NCI-H1417 (cell line): ENCODE measurements around the gene PCSK6.

Experiments used
- DNase-seq, 3 experiments: peaks; one replicate each; lab custom pipeline; 2025; lab: John Stamatoyannopoulos, UW

The PCSK6 gene

DNA sequence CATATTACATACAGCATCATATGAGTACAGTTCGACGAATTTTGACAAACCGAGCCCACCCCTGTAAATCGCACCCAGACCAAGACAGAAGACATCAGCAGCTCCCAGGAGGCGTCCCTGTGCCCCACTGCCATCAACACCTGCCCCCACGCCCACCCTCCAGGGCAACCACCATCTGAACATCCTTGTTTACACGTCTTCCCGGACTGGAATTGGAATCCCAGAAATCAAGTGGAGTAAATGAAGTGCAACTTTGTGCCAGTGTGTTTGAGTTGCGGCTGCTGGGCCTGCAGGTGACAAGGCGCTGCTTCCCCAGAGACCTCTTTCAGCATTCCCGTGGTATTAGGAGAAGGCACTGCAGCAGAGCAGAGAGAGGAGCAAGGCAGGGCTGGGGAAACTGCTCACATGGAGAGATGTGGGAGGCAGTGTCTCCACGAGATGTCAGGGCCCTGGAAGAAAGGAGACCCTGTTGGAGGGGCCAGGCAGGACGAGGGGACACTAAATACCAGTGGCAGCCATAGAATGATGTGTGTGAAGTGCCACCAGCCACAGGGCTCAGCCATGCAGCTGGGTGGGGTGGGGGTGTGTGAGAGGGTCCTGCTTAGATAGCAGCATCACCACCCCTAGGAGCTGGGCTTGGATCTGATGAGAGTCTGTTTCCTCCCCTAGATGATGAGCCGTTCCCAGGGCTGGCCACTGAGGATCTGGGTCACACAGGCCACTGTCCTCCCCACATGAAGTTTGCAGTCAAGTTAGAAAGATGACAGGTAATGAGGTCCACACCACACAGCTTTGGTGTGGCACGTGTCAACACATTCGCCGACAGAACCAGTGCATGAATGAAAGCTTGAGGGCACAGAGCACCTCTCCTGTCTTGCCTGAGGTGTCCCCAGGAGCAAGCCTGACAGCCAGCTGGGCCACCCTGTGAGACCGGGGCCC, 33.4 kb upstream of the PCSK6 start:
- DNase-seq = no peak

DNA sequence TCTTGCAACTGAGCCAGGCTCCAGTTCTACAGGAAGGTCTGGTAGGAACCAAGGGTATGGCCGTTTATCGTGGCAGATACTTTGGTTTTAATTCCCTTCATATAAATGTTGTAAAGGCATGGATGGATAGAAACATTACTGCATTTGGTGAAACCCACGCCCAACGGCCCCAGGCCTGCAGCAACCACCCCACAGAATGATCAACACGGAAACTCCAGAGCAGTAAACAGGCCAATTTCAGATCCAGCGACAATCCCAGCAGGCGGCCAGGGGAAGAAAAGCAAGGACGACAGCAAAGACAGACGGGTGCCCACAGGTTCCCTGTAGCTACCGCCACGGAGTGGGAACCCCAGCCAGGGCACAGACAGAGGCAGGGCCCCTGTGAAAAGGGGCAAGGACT, 32.6 kb upstream of the PCSK6 start:
- no peak for DNase-seq

DNA sequence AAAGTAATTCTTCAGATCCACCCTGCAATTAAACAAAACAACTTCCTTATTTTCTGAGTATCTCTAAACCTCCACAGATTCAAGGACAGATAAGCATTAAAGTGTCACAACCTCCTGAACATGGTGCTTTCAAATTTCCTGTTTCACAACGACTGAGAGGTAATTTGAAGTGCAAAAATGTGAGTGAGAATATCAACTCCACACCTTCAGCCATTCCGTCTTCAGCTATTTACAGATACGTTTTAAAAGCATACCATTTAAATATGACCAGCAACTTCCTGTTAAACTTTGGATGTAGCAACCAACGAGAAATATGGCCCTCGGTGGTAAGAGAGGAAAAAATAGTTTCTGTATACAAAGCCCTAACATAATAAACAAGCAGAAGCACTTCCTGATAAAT, 32.1 kb upstream of the PCSK6 start:
- no peak for DNase-seq

DNA sequence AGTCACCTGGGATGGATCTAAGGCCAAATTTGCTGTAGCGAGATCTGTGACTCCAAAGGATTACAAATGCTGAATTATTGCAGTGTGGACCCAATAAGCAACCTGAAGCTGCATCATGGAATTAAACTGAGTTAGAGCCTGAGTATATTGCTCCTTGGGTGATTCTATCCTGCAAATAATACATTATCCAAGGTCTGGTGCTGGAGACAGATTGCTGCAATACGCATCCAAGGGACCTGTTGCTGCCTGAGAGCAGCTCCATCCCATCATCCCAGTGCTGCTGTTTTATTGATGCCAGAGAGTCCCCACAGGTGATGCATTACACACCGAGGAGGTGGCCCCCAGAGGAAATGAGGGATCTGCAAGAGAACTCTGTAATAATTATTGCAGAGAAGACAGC, 31.6 kb upstream of the PCSK6 start:
- no peak for DNase-seq

DNA sequence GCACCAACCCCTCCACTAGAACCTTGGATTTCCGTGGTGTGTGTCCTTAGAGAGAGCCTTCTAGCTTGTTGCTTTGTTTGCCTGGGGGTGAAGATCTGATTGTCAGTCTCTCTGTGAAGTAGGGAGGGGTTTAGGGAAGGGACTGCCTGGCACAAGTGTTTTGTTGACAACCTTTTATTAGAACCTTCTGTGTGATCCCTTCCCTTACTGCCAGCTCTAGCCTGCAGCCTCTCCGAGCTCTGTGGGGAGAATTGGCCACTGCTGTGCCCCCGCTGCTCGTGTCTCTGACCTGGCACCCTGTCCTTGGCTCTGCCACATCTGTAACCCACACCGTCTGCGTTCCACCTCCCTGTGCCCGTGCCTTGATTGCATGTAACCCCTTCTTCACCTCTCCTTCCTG, 30.9 kb upstream of the PCSK6 start:
- no peak for DNase-seq

DNA sequence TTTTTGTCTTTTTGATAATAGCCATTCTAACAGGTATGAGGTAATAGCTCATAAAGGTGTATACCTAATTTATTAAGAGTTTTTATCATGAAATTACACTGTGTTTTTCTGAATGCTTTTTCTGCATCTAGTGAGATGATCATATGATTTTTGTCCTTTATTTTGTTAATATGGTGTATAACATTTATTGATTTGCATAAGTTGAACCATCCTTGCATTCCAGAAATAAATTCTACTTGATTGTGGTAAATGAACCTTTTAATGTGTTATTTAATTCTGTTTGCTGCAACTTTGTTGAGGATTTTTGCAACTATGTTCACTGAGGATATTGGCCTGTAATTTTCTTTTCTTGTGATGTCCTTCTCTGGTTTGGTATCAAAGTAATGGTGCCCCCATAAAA, 28.0 kb upstream of the PCSK6 start:
- no peak for DNase-seq

DNA sequence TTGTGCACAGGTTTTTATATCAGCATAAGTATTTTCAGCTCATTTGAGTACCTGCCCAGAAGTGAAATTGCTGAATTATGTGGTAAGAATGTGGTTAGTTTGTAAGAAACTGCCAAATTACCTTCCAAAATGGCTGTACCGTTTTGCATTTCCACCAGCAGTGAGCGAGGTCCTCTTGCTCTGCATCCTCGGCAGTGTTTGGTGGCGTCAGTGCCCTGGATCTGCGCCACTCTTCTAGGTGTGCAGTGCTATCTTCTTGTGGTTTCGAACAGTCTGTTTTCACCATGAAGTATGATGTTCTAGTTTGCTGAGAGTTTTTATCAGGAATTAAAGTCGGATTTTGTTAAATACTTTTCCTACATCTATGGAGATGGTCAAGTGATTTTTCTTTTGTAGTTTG, 24.8 kb upstream of the PCSK6 start:
- DNase-seq = no peak

DNA sequence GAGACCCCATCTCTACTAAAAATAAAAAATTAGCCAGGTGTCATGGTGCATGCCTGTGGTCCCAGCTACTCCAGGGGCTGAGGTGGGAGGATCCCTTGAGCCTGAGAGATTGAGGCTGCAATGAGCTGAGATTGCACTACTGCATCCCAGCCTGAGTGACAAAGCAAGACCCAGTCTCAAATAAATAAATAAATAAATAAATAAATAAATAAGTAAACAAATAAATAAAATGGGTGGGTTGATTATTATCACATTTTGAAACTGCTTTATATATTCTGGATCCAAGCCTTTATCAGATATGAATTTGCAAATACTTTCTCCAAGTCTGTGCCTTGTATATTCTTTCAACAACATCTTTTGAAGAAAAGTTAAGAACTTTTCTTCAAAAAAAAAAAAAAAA, 22.2 kb upstream of the PCSK6 start:
- no peak for DNase-seq

DNA sequence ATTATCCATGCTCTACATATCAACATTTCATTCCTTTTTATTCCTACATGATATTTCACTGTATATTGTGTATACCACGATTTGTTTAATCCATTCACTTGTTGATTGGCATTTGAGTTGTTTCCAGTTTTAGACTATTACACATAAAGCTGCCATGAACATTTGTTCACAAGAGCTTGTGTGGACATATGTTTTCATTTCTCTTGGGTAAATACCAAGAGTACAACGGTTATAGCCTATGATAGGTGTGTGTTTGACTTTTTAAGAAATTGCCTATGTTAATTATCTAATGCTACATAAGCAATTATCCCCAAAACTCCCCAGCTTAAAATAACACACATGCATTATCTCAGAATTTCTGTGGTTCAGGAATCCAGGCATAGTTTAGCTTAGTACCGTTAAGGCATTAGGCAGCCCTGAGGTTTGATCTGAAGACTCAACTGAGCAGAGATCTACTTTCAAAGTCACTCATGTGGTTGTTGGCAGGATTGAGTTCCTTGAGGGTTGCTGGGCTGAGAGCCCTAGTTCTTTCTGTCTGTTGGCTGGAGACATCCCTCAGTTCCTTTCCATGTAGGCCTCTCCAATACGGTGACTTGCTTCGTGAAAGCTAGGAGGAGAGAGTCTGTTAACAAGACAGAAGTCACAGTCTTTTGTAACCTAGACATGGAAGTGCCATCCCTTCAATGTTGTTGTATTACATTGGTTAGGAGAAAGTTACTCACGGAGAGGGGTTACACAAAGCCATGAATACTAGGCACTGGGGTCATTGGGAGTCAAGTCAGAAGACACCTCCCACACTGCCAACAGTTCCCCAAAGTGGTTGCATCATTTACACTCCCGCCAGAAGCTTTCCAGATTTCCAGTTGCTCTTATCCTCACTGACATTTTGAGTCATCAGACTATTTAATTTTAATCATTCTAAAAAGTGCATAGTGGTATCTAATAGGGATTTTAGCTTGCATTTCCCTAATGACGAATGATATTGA, 21.0 kb upstream of the PCSK6 start:
- DNase-seq = no peak

DNA sequence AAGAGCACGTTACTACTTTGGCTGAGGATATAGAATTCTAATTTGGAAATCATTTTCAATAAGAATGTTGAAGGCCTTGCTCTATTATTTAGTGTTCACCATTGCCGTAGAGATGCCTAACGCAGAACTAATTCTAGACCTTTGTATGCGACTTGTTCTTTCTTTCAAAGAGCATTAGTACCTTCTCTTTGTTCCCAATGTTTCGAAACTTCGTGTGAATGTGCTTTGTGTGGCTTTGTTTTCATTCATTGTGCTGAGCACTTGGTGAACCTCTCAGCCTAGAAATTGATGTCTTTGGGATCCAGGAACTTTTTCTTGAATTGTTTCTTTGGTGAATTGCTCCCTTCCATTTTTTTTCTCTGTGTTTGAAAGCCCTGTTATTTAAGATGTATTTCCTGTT, 19.8 kb upstream of the PCSK6 start:
- no peak for DNase-seq

DNA sequence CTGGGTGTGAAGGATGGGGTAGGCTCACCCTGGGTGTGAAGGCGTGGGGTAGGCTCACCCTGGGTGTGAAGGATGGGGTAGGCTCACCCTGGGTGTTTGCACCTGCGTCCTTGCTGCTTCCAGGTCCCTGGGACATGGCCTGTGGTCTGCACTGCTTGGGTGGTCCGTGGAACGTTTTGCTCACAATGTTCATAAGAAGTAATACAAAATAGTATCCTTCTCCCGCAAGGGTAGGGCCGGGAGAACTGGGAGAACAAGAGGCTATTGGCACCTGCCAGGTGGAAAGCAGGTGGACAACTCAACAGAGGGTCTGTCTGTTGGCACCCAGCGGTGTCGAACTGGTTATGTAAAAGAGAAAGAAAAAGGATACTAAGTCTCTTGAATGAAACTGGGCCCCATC, 17.0 kb upstream of the PCSK6 start:
- no peak for DNase-seq

DNA sequence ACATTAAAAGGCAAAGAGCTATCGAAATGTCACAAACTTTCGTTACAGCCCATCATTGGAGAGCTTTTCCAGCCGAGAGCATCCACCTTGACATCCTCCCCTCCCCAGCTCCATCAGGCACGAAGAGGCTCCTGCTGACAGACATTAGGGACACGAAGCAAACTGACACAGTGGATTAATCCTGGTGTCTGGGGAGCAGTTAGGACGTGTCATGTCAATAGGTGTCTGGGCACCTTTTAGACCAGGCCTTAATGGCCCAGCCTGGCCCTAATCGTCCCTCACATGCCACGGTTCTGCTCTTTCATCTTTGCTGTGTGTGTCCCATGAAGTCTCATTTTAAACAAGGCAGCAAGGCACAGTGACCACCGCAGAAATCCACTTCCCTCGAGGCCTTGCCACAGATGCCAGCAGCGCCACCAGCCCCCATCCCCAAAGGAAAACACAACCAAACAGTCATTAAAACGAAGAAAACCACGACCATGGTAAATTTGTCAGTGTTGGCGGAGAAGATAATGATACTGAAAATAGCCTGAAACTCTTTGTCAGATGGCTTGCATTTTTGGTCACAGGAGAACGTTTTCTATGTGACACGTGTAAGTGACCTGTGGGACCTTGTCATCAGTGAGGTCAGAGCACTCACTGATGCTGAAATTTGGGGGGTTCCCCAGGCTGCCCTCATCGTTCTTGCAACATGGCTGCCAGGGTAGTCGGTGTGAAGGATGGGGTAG, 16.3 kb upstream of the PCSK6 start:
- DNase-seq = no peak

DNA sequence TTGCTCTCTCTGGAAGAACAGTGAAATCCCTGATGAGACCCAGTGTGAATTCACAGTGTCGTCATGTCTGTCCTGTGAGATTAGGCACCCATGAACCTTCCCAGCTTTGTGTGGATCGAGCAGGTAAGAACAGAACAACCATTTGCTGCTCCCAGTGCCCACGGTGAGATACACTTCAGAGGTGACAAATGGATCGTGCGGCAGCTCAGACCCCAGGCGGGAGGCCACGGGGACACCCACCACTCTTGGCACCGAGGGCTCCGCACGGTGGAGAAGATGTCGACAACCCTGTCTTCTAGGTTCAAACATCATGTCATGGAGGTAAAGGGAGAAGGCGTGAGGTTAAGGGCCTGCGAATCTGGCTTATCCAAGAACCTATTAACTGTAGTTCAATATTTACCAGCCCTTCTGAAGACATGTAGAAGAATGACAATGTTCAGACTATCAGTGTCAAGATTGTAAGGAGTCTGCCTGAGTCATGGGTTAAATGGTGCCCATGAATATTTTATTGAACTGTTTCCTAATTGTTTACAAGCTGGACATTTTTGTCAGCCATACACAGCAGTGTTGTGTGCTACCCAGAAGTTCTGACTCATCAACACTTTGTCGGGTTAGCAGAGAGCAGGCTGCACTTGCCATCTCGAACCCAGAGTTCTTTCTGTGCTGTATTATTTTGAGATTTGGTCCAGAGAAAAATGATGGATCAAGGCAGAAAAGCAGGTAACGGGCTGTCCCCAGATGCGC, 15.5 kb upstream of the PCSK6 start:
- no peak for DNase-seq

DNA sequence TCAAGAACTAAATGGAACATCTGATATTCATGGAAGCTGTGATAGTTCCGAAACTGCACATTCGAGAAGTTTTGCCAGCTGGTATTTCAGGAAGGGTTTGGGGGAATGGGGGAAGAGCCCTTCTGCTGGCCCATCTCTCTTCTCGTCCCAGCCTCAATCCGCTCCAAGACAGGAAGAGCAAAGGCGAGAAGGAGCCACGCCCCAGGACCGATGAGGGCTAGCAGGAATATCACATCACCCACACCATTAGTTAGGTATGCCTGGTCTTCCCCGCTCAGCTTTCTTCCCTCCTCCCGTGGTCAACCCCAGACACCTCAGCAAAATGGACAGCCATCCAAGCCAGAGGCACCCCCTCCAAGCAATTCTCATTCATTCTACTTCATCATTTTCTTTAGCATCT, 14.9 kb upstream of the PCSK6 start:
- DNase-seq = no peak

DNA sequence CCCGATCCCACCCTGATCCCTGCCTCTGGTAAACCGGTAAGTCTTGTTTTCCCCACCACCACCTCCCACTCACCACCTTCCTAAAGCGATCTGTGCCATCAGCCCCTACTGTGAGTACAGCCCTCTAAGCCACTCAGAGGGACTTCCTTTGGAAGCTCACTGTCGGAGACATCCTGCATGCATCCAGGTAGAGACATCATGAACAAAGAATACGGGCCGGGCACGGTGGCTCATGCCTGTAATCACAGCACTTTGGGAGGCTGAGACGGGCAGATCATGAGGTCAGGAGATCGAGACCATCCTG, 13.7 kb upstream of the PCSK6 start:
- DNase-seq = no peak

DNA sequence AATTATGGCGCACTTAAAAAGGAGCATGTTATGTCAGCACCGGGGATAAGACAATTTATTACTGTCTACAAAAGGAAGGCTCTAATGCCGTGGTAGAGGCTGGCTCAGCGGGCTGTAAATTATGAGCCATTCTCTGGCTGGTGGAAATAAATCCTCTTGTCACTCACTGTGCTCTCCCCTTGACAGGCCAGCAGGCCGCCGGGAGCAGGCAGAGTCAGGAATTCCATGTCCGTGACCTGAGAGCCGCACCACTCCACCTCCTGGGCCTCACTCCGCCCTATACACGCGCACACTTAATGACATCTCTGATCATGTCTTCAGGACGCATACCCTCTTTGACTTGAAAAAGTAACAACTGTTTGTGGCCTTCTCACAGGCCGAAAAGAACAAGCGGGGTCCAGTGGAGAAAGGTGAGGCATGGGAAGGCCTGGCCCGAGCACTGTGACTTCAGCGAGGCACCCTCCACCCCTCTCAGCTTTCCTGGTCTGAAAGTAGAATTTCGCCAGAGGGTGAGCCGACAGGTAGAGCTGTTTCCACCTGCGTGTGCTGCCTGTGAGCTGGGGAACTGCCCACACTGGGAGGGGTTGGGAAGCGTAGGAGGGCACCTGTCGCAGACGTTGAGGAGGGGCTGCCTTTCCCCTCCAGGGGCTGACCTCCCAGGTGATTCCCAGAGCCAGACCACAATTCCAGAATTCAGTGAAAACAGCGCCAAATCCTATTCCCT, 13.2 kb upstream of the PCSK6 start:
- DNase-seq = peak in 2 of 3 experiments; percentile 12 to 45

DNA sequence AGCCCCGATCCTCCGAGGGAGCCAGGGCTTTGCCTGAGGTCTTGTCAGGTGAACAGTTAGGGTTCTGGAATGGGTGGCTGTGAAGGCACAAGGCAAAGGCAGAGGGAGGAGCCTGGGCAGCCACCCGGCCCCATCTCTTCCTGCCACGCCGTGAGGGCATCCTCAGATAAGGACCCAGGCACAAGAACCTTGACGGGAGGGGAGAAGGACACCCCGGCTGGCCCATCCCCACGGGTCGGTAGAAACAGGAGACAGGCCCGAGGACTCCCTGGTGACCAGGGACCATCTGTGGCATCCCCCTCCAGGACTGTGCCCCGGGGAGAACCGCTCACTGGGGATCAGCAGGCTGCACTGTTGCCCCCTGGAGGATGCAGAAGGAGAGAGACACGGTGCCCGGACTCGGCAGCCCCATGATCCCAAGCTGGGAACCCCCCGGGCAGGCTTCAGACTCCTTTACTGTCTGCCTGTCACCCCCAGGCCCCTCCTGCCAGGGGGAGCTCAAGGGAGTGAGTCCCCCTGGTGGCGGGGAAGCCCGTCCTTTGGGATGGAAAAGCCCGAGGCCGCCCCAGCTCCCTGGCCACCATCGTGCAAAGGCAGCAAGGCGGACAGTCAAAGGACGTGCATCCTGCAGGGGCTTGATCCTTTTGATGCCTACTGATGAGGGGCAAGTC, 12.3 kb upstream of the PCSK6 start:
- no peak for DNase-seq

DNA sequence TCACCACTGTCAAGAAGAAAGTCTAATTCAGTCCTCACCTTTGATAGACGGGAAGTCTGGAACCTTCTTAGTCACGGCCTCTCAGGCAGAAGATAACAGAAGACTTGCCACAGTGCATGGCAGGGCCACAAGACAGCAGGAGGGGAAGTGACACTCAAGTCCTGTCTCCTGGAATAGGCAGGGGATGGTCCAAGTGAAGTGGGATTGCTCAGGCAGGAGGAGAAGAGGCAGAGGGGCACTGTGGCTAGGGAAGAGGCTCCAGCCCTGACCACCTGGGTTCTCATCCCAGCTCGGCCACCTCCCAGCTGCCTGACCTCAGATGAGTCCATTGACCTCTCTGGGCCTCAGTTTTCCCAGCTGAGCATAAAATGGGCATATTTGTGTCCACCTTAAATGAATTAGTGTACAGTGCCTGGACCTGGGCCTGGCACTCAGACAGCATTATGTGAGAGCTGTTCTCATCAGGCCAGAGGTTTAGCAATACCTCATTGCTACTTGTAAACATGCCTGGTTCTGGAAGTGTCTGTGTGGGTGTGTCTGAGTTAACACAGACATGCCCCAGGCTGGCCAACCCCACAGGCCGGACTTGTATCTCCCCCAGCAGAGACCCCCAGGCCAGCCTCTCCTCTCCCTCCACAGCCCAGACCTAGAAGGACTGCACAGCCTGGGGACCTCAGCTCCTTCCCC, 11.5 kb upstream of the PCSK6 start:
- DNase-seq = no peak

DNA sequence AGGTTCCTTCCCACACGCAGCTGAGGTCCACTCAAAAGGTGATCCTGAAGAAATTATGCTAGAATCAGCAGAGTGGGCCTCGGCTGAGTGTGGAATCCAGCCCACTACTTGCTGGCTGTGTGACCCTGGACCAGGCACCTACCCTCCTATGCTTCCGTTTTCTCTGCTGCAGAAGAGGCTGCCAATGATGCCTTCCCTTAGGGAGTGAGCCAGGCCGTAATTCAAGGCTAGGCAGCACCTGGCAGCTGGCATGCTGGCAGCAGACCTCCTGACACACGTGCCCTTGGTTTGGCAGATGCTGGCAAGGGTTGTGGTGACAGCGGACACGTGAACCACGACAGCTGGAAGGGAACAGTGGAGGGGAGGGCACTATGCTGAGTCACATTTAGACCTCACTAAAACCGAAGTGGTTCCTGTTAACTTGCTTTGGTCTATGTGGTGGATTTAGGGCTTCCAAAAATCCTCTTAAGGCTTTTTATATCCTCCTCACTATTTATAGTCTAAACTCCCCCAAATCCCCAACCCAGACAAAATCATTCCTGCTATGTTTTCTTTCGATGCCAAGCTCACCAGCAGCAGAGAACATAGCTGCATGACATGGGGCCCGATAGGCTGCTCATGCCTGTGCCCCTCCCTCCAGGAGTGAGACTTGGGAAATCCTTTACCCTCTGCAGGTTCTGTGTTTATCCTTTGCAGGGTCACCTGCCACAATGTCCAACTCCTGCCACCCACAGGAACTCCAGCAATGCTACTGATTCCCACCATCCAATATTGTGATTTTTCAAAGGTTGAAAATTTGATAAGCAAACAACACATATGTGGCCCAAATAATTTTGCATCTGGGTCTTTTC, 10.6 kb upstream of the PCSK6 start:
- peak in 2 of 3 experiments; percentile 20 to 59 for DNase-seq
